Esophagus muscularis mucosa (tissue), 4 donors: Measurements from ENCODE around the gene RIC3. TPM values are rescaled to one million over a fixed set of nuclear protein-coding genes. Genes with fewer than 3 reads are reported as not detected.

Experiments
- DNase-seq: peaks from one replicate; pipeline ENCODE4 v3.0.0-alpha.2; 2017; ENCODE audit errors: extremely low spot score
- H3K27ac ChIP-seq, 4 donors: fragments of 200-600 bp; sonication (generic); replicated peaks in 1 of 4; 1 replicate in 3 of 4; 2 replicates in 1 of 4; pipeline ENCODE4 v1.5.1; 2016 to 2019; ENCODE audit warnings: mild to moderate bottlenecking in 1 of 4
- H3K27me3 ChIP-seq, 4 donors: fragments of 200-600 bp; sonication (generic); one replicate each; pipeline versions ENCODE4 v1.5.1 to v1.6.0; 2016 to 2019
- H3K36me3 ChIP-seq, 4 donors: fragments of 200-600 bp; sonication (generic); one replicate each; pipeline ENCODE4 v1.5.1; 2016 to 2019
- H3K4me1 ChIP-seq, 4 donors: fragments of 200-600 bp; sonication (generic); one replicate each; pipeline ENCODE4 v1.5.1; 2016 to 2019
- H3K4me3 ChIP-seq, 4 donors: fragments of 200-600 bp; sonication (generic); 1 replicate in 2 of 4; 2 replicates in 2 of 4; pipeline ENCODE4 v1.5.1; 2016 to 2019; ENCODE audit warnings: mild to moderate bottlenecking in 4 of 4, moderate library complexity in 1 of 4
- H3K9me3 ChIP-seq, 4 donors: fragments of 200-600 bp; sonication (generic); 1 replicate in 3 of 4; 2 replicates in 1 of 4; pipeline ENCODE4 v1.5.1; 2016 to 2019
- EP300 ChIP-seq: sonication (generic); formaldehyde crosslinking; IDR thresholded peaks from one replicate; pipeline ENCODE4 v1.6.1; 2017; ENCODE audit warnings: antibody characterized with exemption
- POLR2A ChIP-seq: fragments of 450-650 bp; IDR thresholded peaks from one replicate; pipeline ENCODE4 v1.6.1; 2017; ENCODE audit warnings: antibody characterized with exemption, moderate library complexity, mild to moderate bottlenecking, low read depth
- POLR2AphosphoS5 ChIP-seq, 2 donors: sonication (generic); formaldehyde crosslinking; IDR thresholded peaks; one replicate each; pipeline ENCODE4 v1.6.1; 2017; ENCODE audit warnings: antibody characterized with exemption in 2 of 2
- WGBS: methylation state at CpG from one replicate; pipeline ENCODE4 v1.1.5; 2018; 5-methylcytosine and 5-hydroxymethylcytosine counted together
- intact Hi-C: fragments of 100-400 bp; cut with DNase I; formaldehyde crosslinking; loops from one replicate; pipeline ENCODE4 v1.15.1; 2023
- total RNA-seq, 4 donors: library from RNA; depleted of rRNA; stranded (reverse); fragments of >200 nt; gene quantifications; one replicate each; pipeline versions ENCODE4 v1.1.0 to v1.2.1, GENCODE V29; 2016
- TF ChIP-seq, protein P1 (sequence below), 3 experiments: fragments of 200-600 bp in 2 of 3; fragments of 450-650 bp in 1 of 3; sonication (generic) in 2 of 3; IDR thresholded peaks; one replicate each; pipeline ENCODE4 v1.5.1; 2017 to 2019; ENCODE audit warnings: antibody characterized with exemption in 3 of 3, mild to moderate bottlenecking in 2 of 3, moderate library complexity in 1 of 3

Gene RIC3
- 10 to 100 TPM; 12.8 to 19.9 (median 17.1) TPM for total RNA-seq

DNA sequence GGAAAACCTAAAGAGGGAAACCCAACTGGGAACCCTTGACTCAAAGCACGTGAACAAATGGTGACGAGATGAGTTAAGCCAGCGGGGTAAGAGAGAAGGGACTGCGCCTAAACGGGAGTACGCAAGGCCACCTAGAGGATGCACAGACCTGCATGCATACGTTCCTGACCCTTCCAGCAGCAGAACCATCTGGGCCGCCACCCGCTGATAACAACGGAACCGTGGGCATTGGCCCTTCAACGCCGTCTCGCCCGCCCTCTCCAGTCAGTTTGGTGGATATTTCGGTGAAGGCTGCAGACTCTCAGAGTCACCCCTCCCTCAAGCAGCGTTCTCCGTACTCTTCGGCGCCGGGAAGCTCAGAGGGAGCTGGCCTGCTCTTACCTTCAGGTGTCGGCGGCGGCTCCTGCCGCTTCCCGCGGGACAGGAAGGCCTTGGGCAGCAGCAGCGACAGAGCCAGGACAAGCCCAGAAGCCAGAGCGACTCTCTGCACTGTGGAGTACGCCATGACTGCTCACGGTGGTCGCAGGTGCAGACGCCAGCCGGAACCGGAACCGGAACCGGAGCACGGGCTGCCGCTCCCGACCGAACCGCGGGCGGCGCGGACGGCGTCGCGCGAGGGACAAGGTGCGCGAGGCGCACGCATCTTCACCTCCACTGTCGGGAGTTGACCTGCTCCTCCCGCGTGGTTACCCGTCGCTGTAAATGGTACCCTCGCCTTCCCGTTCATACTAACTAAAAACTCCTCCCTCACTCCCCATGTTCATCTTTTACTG, at the start of gene RIC3:
Gene RIC3, minus strand, starts transcription at position 541 of the 773 bp plus-strand sequence. Its CDS starts 36 bp downstream, at position 505.
- peak within 1 kb of the TSS; percentile 60 to 75 (median 73) for H3K27ac ChIP-seq
- peaks cover 4 to 28% (median 20%) of the 10 kb centered on the region in 4 donors for H3K4me1 ChIP-seq
- no peaks in the 10 kb centered on the region for H3K9me3 ChIP-seq
- intact Hi-C loops = no loop called here
- DNase-seq = no peak
- H3K27me3 ChIP-seq = peaks cover 0 to 16% (median 0%) of the 10 kb centered on the region in 4 donors
- H3K36me3 ChIP-seq = no peaks in the 10 kb centered on the region
- H3K4me3 ChIP-seq = peak within 1 kb of the TSS; percentile 73 to 90 (median 79)
- peak; percentile 63 to 75 for TF ChIP-seq POLR2AphosphoS5 (IDR thresholded peaks at IDR 0.05)
- no peak for TF ChIP-seq EP300
- TF ChIP-seq POLR2A = no peak
- TF ChIP-seq, protein P1, sequence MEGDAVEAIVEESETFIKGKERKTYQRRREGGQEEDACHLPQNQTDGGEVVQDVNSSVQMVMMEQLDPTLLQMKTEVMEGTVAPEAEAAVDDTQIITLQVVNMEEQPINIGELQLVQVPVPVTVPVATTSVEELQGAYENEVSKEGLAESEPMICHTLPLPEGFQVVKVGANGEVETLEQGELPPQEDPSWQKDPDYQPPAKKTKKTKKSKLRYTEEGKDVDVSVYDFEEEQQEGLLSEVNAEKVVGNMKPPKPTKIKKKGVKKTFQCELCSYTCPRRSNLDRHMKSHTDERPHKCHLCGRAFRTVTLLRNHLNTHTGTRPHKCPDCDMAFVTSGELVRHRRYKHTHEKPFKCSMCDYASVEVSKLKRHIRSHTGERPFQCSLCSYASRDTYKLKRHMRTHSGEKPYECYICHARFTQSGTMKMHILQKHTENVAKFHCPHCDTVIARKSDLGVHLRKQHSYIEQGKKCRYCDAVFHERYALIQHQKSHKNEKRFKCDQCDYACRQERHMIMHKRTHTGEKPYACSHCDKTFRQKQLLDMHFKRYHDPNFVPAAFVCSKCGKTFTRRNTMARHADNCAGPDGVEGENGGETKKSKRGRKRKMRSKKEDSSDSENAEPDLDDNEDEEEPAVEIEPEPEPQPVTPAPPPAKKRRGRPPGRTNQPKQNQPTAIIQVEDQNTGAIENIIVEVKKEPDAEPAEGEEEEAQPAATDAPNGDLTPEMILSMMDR (IDR thresholded peaks at IDR 0.05) = peak in 1 of 3 experiments; percentile 4
- WGBS = 3% methylated on average over 36 of the region's 62 CpGs

- TF ChIP-seq POLR2A = no peak
- no peak for TF ChIP-seq POLR2AphosphoS5 (IDR thresholded peaks at IDR 0.05)
- no peak for TF ChIP-seq EP300
- TF ChIP-seq, protein P1 (IDR thresholded peaks at IDR 0.05) = no peak
- intact Hi-C loops = no loop called here
Measured at GRCh38 chr11:8218409-8218808, 49.6 kb upstream of the RIC3 start.

GRCh38 chr11:8217926-8218325, 49.1 kb upstream of the RIC3 start:
- no peak for DNase-seq
- intact Hi-C loops = no loop called here
- no peaks in the 10 kb centered on the region for H3K36me3 ChIP-seq
- no peak overlapping the region for H3K4me3 ChIP-seq
- H3K27me3 ChIP-seq = no peaks in the 10 kb centered on the region
- H3K4me1 ChIP-seq = no peaks in the 10 kb centered on the region
- H3K27ac ChIP-seq = no peak overlapping the region
- WGBS = 82% methylated on average over 11 of the region's 11 CpGs
- TF ChIP-seq POLR2A (no peak), POLR2AphosphoS5 (IDR thresholded peaks at IDR 0.05) (no peak), EP300 (no peak)
- TF ChIP-seq, protein P1 (IDR thresholded peaks at IDR 0.05) = no peak
- H3K9me3 ChIP-seq = no peaks in the 10 kb centered on the region

More at GRCh38 chr11:8218409-8218808, 49.6 kb upstream of the RIC3 start:
- no peaks in the 10 kb centered on the region for H3K4me1 ChIP-seq
- H3K27me3 ChIP-seq = no peaks in the 10 kb centered on the region
- no peaks in the 10 kb centered on the region for H3K36me3 ChIP-seq
- no peak overlapping the region for H3K27ac ChIP-seq
- DNase-seq = no peak
- H3K9me3 ChIP-seq = no peaks in the 10 kb centered on the region
- H3K4me3 ChIP-seq = no peak overlapping the region
- WGBS = 83% methylated on average over 4 of the region's 4 CpGs

GRCh38 chr11:8217136-8217535, 48.3 kb upstream of the RIC3 start:
- TF ChIP-seq POLR2AphosphoS5 (IDR thresholded peaks at IDR 0.05) = no peak
- TF ChIP-seq, protein P1 (IDR thresholded peaks at IDR 0.05) = no peak
- TF ChIP-seq EP300 = no peak
- TF ChIP-seq POLR2A = no peak
- 85% methylated on average over 4 of the region's 4 CpGs for WGBS
- no peak overlapping the region for H3K27ac ChIP-seq
- no peak overlapping the region for H3K4me3 ChIP-seq
- H3K4me1 ChIP-seq = no peaks in the 10 kb centered on the region
- H3K27me3 ChIP-seq = no peaks in the 10 kb centered on the region
- intact Hi-C loops = no loop called here
- no peaks in the 10 kb centered on the region for H3K36me3 ChIP-seq
- no peaks in the 10 kb centered on the region for H3K9me3 ChIP-seq
- DNase-seq = no peak
